ENCODE measurements around the gene LTBR. TPM values are rescaled to one million over a fixed set of nuclear protein-coding genes. Genes with fewer than 3 reads are reported as not detected.

The LTBR gene
- total RNA-seq, 5 donors from 2014 or later (not counting 1 experiment from before 2014, with no cell fraction given): 0.56 to 1.6 (median 1.2) TPM; not detected in 1

DNA sequence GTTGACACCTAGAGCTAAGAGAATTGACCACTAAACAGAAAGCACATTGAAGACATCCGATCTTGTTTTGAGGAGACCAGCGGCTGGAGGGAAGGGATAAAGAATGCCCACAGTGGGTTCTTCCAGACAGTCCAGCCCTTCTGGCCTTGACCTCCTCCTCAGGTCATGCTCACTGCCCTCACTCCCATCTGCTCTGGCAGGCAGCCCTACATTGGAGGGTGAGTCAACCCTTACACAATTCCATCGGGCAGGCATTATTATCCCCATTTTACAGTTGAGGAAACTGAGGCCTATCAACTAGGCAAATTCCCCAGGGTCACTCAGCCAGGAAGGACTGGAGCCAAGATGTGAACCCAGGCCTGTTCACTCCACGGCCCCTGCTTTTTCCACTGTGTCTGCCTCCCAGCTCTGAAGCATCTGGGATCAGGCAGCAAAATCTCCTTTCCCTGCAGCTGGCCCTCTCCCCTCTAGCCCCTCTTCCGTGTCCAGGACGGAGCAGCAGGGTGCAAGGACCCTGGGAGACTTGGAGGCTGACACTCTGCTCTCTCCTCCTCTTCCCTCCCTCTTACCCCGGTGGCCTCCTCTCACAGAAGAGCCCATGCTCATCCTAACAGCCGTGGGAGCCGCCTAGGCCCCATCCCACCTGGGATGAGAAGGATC, 13.9 kb upstream of the LTBR start:
- WGBS (ENCODE audit: insufficient coverage): 88% methylated on average over 6 of the region's 9 CpGs
- Mint-ChIP-seq H3K4me3 (no peak overlapping the region), H3K4me1 (peaks cover 12 to 39% (median 26%) of the 10 kb centered on the region in 3 donors), H3K9me3 (no peaks in the 10 kb centered on the region), H3K27ac (peak overlapping the region in 1 of 2 donors; percentile 27), H3K27me3 (no peaks in the 10 kb centered on the region), H3K36me3 (no peaks in the 10 kb centered on the region)
- Histone ChIP-seq H3K4me3 (ENCODE audit: control insufficient read depth in 1 of 2, extremely low read depth in 1 of 2, low read length in 1 of 2) (no peak overlapping the region), H3K27ac (ENCODE audit: low read length) (no peak overlapping the region), H3K4me1 (ENCODE audit: control insufficient read depth in 1 of 2, extremely low read depth in 1 of 2, insufficient read depth in 2 of 2, low read length in 2 of 2) (peaks cover 3 to 28% of the 10 kb centered on the region in 2 experiments), H3K36me3 (ENCODE audit: control insufficient read depth in 2 of 2, extremely low read depth in 1 of 2, insufficient read depth in 1 of 2, low read length in 1 of 2) (no peaks in the 10 kb centered on the region), H3K9me3 (no peaks in the 10 kb centered on the region), H3K27me3 (replicated peaks in 1 of 2; ENCODE audit: control insufficient read depth in 2 of 2, extremely low read depth in 1 of 2, insufficient read depth in 2 of 2, low read length in 1 of 2) (peaks cover 0 to 6% of the 10 kb centered on the region in 2 experiments)
- ChIA-PET CTCF (interaction anchor here in 1 of 2 donors (0.6 kb wide), 1 partner anchor 47 kb away, joined by 3 read pairs; no protein-coding TSS in a partner anchor), POLR2A (interaction anchor here (0.6 to 0.7 kb wide), 2 partner anchors 213 to 984 kb away, joined by 4 to 9 read pairs; no protein-coding TSS in a partner anchor)
- DNase-seq (no peak), ATAC-seq (replicated peaks in 1 of 4) (no peak)

GRCh38 chr12:6370576-6370935, 13.4 kb upstream of the LTBR start:
- ChIA-PET POLR2A (no interaction called here), CTCF (interaction anchor here in 1 of 2 donors (0.9 kb wide), 1 partner anchor 35 kb away, joined by 4 read pairs; no protein-coding TSS in a partner anchor)
- Mint-ChIP-seq H3K4me3 (no peak overlapping the region), H3K36me3 (no peaks in the 10 kb centered on the region), H3K27me3 (no peaks in the 10 kb centered on the region), H3K9me3 (no peaks in the 10 kb centered on the region), H3K27ac (no peak overlapping the region), H3K4me1 (peaks cover 17 to 39% (median 28%) of the 10 kb centered on the region in 3 donors)
- Histone ChIP-seq H3K36me3 (ENCODE audit: control insufficient read depth in 2 of 2, extremely low read depth in 1 of 2, insufficient read depth in 1 of 2, low read length in 1 of 2) (no peaks in the 10 kb centered on the region), H3K27me3 (replicated peaks in 1 of 2; ENCODE audit: control insufficient read depth in 2 of 2, extremely low read depth in 1 of 2, insufficient read depth in 2 of 2, low read length in 1 of 2) (peaks cover 0 to 10% of the 10 kb centered on the region in 2 experiments), H3K9me3 (no peaks in the 10 kb centered on the region), H3K4me1 (ENCODE audit: control insufficient read depth in 1 of 2, extremely low read depth in 1 of 2, insufficient read depth in 2 of 2, low read length in 2 of 2) (peaks cover 3 to 32% of the 10 kb centered on the region in 2 experiments), H3K27ac (ENCODE audit: low read length) (no peak overlapping the region), H3K4me3 (ENCODE audit: control insufficient read depth in 1 of 2, extremely low read depth in 1 of 2, low read length in 1 of 2) (no peak overlapping the region)
- DNase-seq (no peak), ATAC-seq (replicated peaks in 1 of 4) (no peak)
- WGBS (ENCODE audit: insufficient coverage): 94% methylated on average over 4 of the region's 4 CpGs

DNA sequence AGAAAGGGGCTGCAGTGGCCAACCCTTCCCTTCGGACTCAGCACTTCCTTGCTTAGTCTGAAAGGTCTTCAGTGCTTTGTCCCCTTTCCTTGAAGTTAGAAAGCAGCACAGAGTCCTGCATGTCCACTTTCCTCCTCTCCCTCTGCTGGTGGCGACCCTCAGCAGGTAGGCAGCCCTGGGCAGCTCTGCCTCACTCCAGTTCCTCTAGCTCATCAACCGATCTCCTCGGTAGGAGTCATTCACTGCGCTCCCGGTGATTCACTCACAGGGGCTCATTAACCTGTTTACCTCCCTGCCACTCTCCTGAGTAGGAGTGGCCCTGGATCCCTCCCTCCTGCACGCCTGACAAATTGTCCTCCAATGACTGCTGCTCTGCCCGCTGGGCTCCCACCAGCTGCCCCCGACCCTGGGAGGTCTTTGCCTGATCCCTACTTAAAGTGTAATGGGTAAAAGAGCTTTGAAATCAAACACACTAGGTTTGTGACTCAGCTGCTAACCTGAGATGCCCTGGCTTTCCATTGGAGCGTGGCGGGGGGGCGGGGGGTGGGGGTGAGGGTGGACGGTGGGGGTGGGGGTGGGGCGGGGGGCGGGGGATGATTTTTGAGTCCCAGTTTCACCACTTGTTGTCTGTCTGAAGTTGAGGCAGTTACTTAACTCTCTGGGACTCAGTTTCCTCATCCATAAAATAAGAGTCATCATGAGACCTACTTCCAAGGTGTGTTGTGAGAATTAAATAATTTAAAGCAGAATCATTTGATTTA, 12.8 kb upstream of the LTBR start:
- Histone ChIP-seq H3K36me3 (ENCODE audit: control insufficient read depth in 2 of 2, extremely low read depth in 1 of 2, insufficient read depth in 1 of 2, low read length in 1 of 2) (no peaks in the 10 kb centered on the region), H3K4me3 (ENCODE audit: control insufficient read depth in 1 of 2, extremely low read depth in 1 of 2, low read length in 1 of 2) (no peak overlapping the region), H3K27ac (ENCODE audit: low read length) (no peak overlapping the region), H3K9me3 (no peaks in the 10 kb centered on the region), H3K27me3 (replicated peaks in 1 of 2; ENCODE audit: control insufficient read depth in 2 of 2, extremely low read depth in 1 of 2, insufficient read depth in 2 of 2, low read length in 1 of 2) (peaks cover 0 to 16% of the 10 kb centered on the region in 2 experiments), H3K4me1 (ENCODE audit: control insufficient read depth in 1 of 2, extremely low read depth in 1 of 2, insufficient read depth in 2 of 2, low read length in 2 of 2) (peaks cover 5 to 38% of the 10 kb centered on the region in 2 experiments)
- DNase-seq (no peak), ATAC-seq (replicated peaks in 1 of 4) (no peak)
- CTCF ChIA-PET: interaction anchor here in 1 of 2 donors (0.9 kb wide), 1 partner anchor 36 kb away, joined by 4 read pairs; no protein-coding TSS in a partner anchor
- Mint-ChIP-seq H3K4me1 (peaks cover 23 to 42% (median 34%) of the 10 kb centered on the region in 3 donors), H3K4me3 (no peak overlapping the region), H3K27ac (peak overlapping the region in 1 of 2 donors; percentile 44), H3K27me3 (no peaks in the 10 kb centered on the region), H3K9me3 (no peaks in the 10 kb centered on the region), H3K36me3 (no peaks in the 10 kb centered on the region)
- WGBS (ENCODE audit: insufficient coverage): 81% methylated on average over 7 of the region's 15 CpGs
- POLR2A ChIA-PET: no interaction called here

DNA sequence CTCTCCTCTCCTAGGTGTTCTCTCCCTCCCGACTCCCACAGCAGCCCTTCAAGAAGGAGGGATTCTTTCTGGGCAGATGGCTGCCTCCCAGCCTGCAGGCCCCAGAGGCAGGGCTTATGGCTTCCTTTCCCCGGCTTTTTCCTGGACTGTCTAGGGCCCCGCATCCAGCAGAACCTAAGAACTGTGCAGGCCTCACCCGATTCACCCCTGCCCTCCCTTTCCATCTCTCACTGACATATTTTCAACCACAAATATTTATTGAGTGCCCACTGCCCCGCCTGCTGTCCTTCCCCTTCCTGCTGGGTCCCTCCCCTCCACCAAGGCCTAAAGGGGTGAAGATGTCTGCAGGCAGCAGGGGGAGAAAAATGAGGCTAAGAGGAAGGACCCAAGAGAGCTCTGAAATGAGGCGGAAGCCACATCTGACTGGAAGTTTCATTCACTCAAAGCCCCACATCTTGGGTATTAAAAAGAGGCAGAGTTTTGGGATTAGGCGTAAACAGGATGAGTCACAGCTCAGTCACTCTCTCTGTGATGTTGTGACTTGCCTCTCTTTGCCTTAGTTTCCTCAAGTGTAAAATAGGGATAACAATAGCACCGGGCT, 11.5 kb upstream of the LTBR start:
- DNase-seq (no peak), ATAC-seq (replicated peaks in 1 of 4) (peak in 2 of 4 experiments; percentile 25 to 36)
- Mint-ChIP-seq H3K27ac (peak overlapping the region in 1 of 2 donors; percentile 70), H3K27me3 (peaks cover 0 to 2% of the 10 kb centered on the region in 2 donors), H3K36me3 (no peaks in the 10 kb centered on the region), H3K4me1 (peaks cover 29 to 48% (median 40%) of the 10 kb centered on the region in 3 donors), H3K9me3 (no peaks in the 10 kb centered on the region), H3K4me3 (no peak overlapping the region)
- 64% methylated on average over 4 of the region's 8 CpGs for WGBS (ENCODE audit: insufficient coverage)
- peaks cover 16 to 49% of the 10 kb centered on the region in 2 experiments for H3K4me1 ChIP-seq (ENCODE audit: control insufficient read depth in 1 of 2, extremely low read depth in 1 of 2, insufficient read depth in 2 of 2, low read length in 2 of 2)
- CTCF ChIA-PET: no interaction called here
- H3K27ac ChIP-seq (ENCODE audit: low read length): no peak overlapping the region
- H3K27me3 ChIP-seq (replicated peaks in 1 of 2; ENCODE audit: control insufficient read depth in 2 of 2, extremely low read depth in 1 of 2, insufficient read depth in 2 of 2, low read length in 1 of 2): peaks cover 0 to 18% of the 10 kb centered on the region in 2 experiments
- H3K4me3 ChIP-seq (ENCODE audit: control insufficient read depth in 1 of 2, extremely low read depth in 1 of 2, low read length in 1 of 2): no peak overlapping the region
- POLR2A ChIA-PET: no interaction called here
- H3K36me3 ChIP-seq (ENCODE audit: control insufficient read depth in 2 of 2, extremely low read depth in 1 of 2, insufficient read depth in 1 of 2, low read length in 1 of 2): no peaks in the 10 kb centered on the region
- H3K9me3 ChIP-seq: no peaks in the 10 kb centered on the region

DNA sequence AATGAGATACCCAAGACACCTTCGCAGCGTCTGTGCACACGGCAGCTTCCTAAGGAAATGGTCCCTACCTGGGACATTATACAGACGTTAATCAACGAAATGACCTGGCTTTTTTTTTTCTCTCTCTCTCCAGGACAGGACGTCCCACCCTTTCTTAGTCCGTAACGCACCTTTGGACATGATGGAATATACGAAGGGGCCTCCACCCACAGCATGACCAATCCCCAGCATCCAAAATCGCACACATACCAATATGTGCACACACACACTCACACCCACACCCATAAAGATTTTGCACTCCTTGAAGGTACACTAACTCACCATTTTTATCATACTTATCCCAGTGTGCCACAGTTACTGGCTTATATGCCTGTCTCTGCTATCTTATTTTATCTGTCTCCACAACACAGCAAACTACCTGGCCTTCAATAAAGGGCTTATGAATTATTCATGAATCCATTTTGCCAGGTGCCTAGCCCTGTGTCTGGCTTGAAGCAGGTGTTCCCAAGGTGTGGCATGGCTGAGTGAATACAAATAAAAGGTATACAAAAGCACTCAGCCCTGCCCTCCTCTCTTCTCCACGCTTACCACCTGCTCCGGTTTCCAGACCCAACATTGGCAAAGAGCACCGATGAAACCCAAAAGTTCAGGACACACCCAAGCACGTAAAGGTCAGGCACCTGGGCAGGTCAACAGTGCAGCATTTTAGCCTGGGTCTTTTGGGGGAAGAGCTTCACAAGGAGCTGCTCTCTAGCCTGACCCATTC, 10.8 kb upstream of the LTBR start:
- peaks cover 0 to 2% of the 10 kb centered on the region in 2 donors for H3K27me3 Mint-ChIP-seq
- POLR2A ChIA-PET: no interaction called here

More for the DNA sequence above, 10.8 kb upstream of the LTBR start:
- H3K4me1 ChIP-seq (ENCODE audit: control insufficient read depth in 1 of 2, extremely low read depth in 1 of 2, insufficient read depth in 2 of 2, low read length in 2 of 2): peaks cover 16 to 45% of the 10 kb centered on the region in 2 experiments
- H3K4me3 Mint-ChIP-seq: no peak overlapping the region
- H3K4me3 ChIP-seq (ENCODE audit: control insufficient read depth in 1 of 2, extremely low read depth in 1 of 2, low read length in 1 of 2): no peak overlapping the region
- ATAC-seq (replicated peaks in 1 of 4) (no peak), DNase-seq (no peak)
- H3K4me1 Mint-ChIP-seq: peaks cover 28 to 46% (median 39%) of the 10 kb centered on the region in 3 donors
- no peaks in the 10 kb centered on the region for H3K36me3 ChIP-seq (ENCODE audit: control insufficient read depth in 2 of 2, extremely low read depth in 1 of 2, insufficient read depth in 1 of 2, low read length in 1 of 2)
- peak overlapping the region; percentile 7 for H3K27ac ChIP-seq (ENCODE audit: low read length)
- peaks cover 0 to 19% of the 10 kb centered on the region in 2 experiments for H3K27me3 ChIP-seq (replicated peaks in 1 of 2; ENCODE audit: control insufficient read depth in 2 of 2, extremely low read depth in 1 of 2, insufficient read depth in 2 of 2, low read length in 1 of 2)
- peak overlapping the region in 1 of 2 donors; percentile 70 for H3K27ac Mint-ChIP-seq
- no peaks in the 10 kb centered on the region for H3K9me3 Mint-ChIP-seq
- no peaks in the 10 kb centered on the region for H3K36me3 Mint-ChIP-seq
- CTCF ChIA-PET: no interaction called here
- WGBS (ENCODE audit: insufficient coverage): 87% methylated on average over 8 of the region's 14 CpGs
- H3K9me3 ChIP-seq: no peaks in the 10 kb centered on the region
